Nephron progenitor cell (in vitro differentiated cells): ENCODE results near the gene BRINP3.

Experiments used
- DNase-seq: peaks from one replicate; pipeline ENCODE4 v3.0.0; 2021
- H3K27ac Mint-ChIP-seq: 2 replicates; pipeline ENCODE4 v1.8.0; 2021; ENCODE audit warnings: mild to moderate bottlenecking, moderate library complexity, mixed read lengths
- H3K27me3 Mint-ChIP-seq: 2 replicates; pipeline ENCODE4 v1.8.0; 2021; ENCODE audit warnings: mild to moderate bottlenecking, low read depth, mixed read lengths; ENCODE audit not compliant: poor library complexity
- H3K36me3 Mint-ChIP-seq: 2 replicates; pipeline ENCODE4 v1.8.0; 2021; ENCODE audit warnings: low read depth, mixed read lengths
- H3K4me1 Mint-ChIP-seq: 2 replicates; pipeline ENCODE4 v1.8.0; 2021; ENCODE audit warnings: mixed read lengths
- H3K4me3 Mint-ChIP-seq: 2 replicates; pipeline ENCODE4 v1.8.0; 2021; ENCODE audit warnings: mild to moderate bottlenecking, moderate library complexity, mixed read lengths
- H3K9me3 Mint-ChIP-seq: 2 replicates; pipeline ENCODE4 v1.8.0; 2021; ENCODE audit warnings: mild to moderate bottlenecking, moderate library complexity, mixed read lengths
- TF ChIP-seq, protein P1 (sequence below): fragments of 200-600 bp; sonication (generic); IDR thresholded peaks from 2 replicates; pipeline ENCODE4 v1.5.0; 2021; ENCODE audit warnings: antibody characterized with exemption

BRINP3 gene

DNA sequence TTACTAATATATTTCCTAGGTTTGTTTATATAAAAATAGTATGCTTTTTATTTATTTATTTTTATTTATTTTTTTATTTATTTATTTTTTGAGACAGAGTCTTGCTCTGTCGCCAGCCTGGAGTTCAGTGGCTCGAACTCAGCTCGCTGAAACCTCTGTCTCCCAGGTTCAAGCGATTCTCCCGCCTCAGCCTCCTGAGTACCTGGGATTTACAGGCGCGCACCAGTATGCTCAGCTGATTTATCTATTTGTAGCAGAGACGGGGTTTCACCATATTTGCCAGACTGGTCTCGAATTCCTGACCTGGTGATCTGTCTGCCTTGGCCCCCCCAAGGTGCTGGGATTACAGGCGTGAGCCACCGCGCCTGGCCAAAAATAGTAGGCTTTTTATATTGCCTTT is 33.2 kb downstream of the BRINP3 start:
- H3K36me3 Mint-ChIP-seq = no peaks in the 10 kb centered on the region
- TF ChIP-seq, protein P1, sequence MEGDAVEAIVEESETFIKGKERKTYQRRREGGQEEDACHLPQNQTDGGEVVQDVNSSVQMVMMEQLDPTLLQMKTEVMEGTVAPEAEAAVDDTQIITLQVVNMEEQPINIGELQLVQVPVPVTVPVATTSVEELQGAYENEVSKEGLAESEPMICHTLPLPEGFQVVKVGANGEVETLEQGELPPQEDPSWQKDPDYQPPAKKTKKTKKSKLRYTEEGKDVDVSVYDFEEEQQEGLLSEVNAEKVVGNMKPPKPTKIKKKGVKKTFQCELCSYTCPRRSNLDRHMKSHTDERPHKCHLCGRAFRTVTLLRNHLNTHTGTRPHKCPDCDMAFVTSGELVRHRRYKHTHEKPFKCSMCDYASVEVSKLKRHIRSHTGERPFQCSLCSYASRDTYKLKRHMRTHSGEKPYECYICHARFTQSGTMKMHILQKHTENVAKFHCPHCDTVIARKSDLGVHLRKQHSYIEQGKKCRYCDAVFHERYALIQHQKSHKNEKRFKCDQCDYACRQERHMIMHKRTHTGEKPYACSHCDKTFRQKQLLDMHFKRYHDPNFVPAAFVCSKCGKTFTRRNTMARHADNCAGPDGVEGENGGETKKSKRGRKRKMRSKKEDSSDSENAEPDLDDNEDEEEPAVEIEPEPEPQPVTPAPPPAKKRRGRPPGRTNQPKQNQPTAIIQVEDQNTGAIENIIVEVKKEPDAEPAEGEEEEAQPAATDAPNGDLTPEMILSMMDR = no peak

DNA sequence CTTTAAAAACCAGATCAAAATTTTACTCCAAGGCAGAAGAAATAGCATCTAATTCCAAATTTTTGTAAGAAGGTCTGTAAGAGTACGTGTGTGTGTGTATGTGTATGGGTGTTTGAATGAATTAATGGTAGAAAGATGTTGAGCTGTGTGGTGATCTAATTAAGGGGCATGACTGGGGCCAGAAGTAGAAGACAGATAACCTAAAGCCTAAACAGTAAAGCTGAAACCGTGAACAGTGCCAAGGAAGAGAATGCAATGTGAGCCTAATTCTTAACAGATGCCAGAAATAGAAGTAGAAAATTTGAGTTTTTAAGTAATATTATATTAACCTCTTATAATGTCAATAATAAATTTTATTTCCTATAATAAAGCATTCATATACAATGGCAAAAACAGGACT is 38.2 kb downstream of the BRINP3 start:
- DNase-seq = no peak
- TF ChIP-seq, protein P1 = no peak
- no peaks in the 10 kb centered on the region for H3K4me1 Mint-ChIP-seq
- peaks cover 4% of the 10 kb centered on the region for H3K27me3 Mint-ChIP-seq
- no peak overlapping the region for H3K4me3 Mint-ChIP-seq
- no peak overlapping the region for H3K27ac Mint-ChIP-seq
- no peaks in the 10 kb centered on the region for H3K36me3 Mint-ChIP-seq
- H3K9me3 Mint-ChIP-seq = no peaks in the 10 kb centered on the region

More for the DNA sequence above, 33.2 kb downstream of the BRINP3 start:
- Mint-ChIP-seq H3K4me3 (no peak overlapping the region), H3K27me3 (peaks cover 4% of the 10 kb centered on the region), H3K4me1 (no peaks in the 10 kb centered on the region), H3K9me3 (no peaks in the 10 kb centered on the region), H3K27ac (no peak overlapping the region)
- no peak for DNase-seq

DNA sequence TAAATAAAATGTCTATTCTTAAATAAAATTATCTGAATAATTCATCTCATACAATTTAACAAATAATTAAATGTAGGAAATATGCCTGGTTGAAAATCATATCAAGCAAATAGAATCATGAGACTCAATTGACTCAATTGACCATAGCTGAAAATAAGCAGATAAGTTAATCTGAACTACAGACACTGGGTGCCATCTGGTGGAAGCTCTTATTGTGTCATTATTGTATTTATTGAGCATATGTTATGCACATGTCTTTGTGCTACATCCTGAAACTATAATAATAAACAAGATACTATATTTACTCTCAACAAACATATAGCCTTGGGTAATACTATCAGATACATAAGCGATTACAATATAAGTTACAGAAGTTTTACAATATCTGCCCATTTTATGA is 41.0 kb downstream of the BRINP3 start:
- no peaks in the 10 kb centered on the region for H3K27me3 Mint-ChIP-seq
- no peaks in the 10 kb centered on the region for H3K4me1 Mint-ChIP-seq
- TF ChIP-seq, protein P1 = peak; percentile 15
- no peak overlapping the region for H3K27ac Mint-ChIP-seq
- H3K9me3 Mint-ChIP-seq = no peaks in the 10 kb centered on the region
- no peak overlapping the region for H3K4me3 Mint-ChIP-seq
- H3K36me3 Mint-ChIP-seq = no peaks in the 10 kb centered on the region
- DNase-seq = no peak

DNA sequence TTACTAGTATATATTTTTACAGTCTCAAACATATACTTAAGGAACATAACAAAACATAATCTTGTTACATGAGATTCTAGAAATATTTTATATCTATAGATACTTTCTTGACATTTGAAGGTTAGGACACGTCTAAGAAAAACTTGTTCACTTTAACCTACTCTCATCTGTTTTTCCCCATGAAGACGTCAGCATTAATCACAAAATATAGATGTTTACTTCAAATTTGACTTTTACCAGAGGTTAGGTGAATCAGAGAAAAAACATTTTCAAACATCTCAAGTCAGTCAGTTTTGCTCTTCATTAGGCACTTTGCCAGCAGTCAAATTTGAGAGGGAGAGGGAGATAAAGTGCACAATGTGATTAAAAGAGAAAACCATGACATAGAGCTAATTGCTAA is 47.7 kb downstream of the BRINP3 start:
- Mint-ChIP-seq H3K4me1 (no peaks in the 10 kb centered on the region), H3K36me3 (no peaks in the 10 kb centered on the region), H3K27ac (no peak overlapping the region), H3K4me3 (no peak overlapping the region), H3K9me3 (no peaks in the 10 kb centered on the region), H3K27me3 (no peaks in the 10 kb centered on the region)
- no peak for DNase-seq
- TF ChIP-seq, protein P1 = no peak

DNA sequence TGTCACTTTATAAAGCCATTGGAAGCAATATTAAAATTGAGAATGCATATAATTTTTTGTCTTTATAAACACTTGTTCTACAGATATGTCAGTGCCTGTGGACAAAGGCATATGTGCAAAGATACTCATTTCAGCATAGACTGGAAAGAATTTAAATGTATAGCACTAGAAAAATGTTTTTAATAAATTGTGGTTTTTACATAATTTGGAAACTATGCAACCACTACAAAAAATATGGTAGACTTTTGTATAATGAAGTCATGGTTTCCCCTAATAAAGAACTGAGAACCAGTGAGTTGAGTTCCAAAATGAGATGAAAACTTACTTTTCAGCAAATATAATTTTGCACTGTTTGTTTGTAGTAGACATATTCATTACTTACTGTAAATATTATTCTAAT is 48.5 kb downstream of the BRINP3 start:
- Mint-ChIP-seq H3K9me3 (no peaks in the 10 kb centered on the region), H3K4me3 (no peak overlapping the region), H3K27ac (no peak overlapping the region), H3K27me3 (no peaks in the 10 kb centered on the region), H3K36me3 (no peaks in the 10 kb centered on the region), H3K4me1 (no peaks in the 10 kb centered on the region)
- no peak for DNase-seq
- TF ChIP-seq, protein P1 = no peak

DNA sequence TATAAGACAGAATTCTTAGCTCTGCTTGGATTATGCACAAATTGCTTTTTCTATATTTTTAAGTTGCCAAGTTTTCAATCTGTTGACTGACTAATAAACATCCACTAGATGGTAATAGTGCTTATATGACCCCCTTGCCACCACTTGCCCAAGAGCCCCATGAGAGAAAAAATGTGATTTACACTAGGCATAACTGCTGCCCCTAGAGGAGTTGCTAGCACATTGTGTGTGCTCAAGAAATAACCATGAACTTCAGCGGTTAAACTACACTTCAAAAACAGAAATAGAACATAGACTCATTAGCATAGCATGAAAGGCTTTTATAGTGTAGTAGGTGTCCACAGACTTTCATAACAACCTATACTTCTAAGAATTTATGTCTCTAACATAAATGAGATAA is 61.4 kb downstream of the BRINP3 start:
- Mint-ChIP-seq H3K36me3 (no peaks in the 10 kb centered on the region), H3K4me1 (no peaks in the 10 kb centered on the region), H3K27me3 (no peaks in the 10 kb centered on the region), H3K4me3 (no peak overlapping the region), H3K9me3 (no peaks in the 10 kb centered on the region), H3K27ac (no peak overlapping the region)
- no peak for DNase-seq
- TF ChIP-seq, protein P1 = peak; percentile 25
